Inferior parietal cortex (tissue), 1 donor: ENCODE measurements around the gene RGS9.

ENCODE experiments used
- DNase-seq: peaks from one replicate; pipeline ENCODE4 v3.0.0-alpha.2; 2016; ENCODE audit errors: extremely low spot score

RGS9 gene

GRCh38 chr17:65259281-65259680 is 122.1 kb downstream of the RGS9 start:
- DNase-seq: no peak

GRCh38 chr17:65259696-65260485 is 122.7 kb downstream of the RGS9 start:
- DNase-seq: no peak

- DNase-seq: no peak
Measured at GRCh38 chr17:65260626-65261025, 123.5 kb downstream of the RGS9 start.

GRCh38 chr17:65261152-65261551 is 124.0 kb downstream of the RGS9 start:
- no peak for DNase-seq

- DNase-seq: no peak
Measured at GRCh38 chr17:65261682-65262636, 124.8 kb downstream of the RGS9 start.

GRCh38 chr17:65265276-65265675 is 128.1 kb downstream of the RGS9 start:
- no peak for DNase-seq

- no peak for DNase-seq
Measured at GRCh38 chr17:65268832-65269231, 131.7 kb downstream of the RGS9 start.

GRCh38 chr17:65270499-65271253 is 133.5 kb downstream of the RGS9 start:
- DNase-seq: no peak

GRCh38 chr17:65271296-65271695 is 134.1 kb downstream of the RGS9 start:
- DNase-seq: no peak
